GM21576 (cell line): ENCODE data around the gene TAC3.
"Not testable (repeated sequence)": the region's sequence is repeated elsewhere in the genome, so short reads cannot be mapped to it uniquely, and the experiment has no call there.

Experiments used
- ATAC-seq: cut with Tn5 transposase; IDR thresholded peaks from one replicate; pipeline ENCODE4 v1.9.1; 2021; ENCODE audit warnings: mild to moderate bottlenecking, moderate library complexity; ENCODE audit not compliant: unreplicated experiment

TAC3 gene

GRCh38 chr12:56987011-56987410, 29.3 kb downstream of the TAC3 start:
- ATAC-seq, result no peak

- not testable (repeated sequence) for ATAC-seq
Measured at GRCh38 chr12:56985714-56986113, 30.6 kb downstream of the TAC3 start.

- no peak for ATAC-seq
Measured at GRCh38 chr12:56983386-56983785, 32.9 kb downstream of the TAC3 start.

DNA sequence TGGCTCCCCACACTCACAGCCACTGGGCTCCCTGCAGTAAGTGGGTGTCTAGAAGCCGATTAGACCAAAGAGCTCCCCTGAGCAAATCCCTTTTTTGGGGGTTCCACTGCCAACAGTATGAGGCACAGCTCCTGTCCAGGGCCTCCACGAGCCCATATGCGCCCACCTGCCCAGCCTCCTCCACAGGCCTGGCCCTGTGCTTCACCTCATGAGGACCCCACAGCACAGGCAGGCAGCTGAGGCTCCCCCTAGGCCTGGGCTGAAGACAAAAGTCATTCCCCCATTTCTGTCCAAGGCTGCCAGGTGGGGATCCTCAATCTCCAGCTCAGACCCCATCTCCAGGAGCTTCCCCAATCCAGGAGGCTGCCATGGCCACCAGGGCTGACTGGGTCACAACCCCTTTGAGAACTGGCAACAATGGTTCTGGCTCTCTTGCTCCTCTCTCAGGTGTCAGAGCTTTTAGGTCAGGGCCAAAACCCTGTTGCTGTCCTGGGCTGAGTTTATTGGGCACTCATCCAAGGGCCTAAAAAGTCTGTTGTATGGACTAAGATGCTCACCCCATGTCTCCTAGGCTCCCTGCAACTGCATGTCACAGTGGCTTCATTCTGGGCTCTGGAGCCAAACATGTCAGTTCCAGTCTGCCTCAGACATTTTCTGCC, 33.6 kb downstream of the TAC3 start:
- not testable (repeated sequence) for ATAC-seq

- no peak for ATAC-seq
Measured at GRCh38 chr12:56980941-56981530, 35.3 kb downstream of the TAC3 start.

GRCh38 chr12:56980268-56980667, 36.1 kb downstream of the TAC3 start:
- no peak for ATAC-seq

DNA sequence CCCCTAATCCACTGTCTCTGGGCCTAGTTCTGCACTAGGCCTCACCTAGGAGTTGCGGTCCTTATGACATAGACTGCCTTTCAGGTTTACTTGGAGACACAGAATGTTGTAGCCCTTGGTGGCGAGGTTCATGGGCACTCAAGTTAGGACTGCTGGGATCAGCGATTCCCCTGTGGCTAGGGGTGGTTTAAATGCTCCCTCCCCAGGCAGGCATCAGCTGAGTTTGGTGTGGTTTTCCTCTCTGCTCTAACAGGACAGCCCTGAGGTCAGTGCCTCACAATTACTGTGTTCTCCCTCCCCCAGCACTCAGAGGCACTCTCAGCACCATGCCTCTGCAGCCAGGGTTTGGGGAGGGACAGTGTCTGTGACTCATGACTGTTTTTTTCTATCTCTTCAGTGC, 36.7 kb downstream of the TAC3 start:
- no peak for ATAC-seq

DNA sequence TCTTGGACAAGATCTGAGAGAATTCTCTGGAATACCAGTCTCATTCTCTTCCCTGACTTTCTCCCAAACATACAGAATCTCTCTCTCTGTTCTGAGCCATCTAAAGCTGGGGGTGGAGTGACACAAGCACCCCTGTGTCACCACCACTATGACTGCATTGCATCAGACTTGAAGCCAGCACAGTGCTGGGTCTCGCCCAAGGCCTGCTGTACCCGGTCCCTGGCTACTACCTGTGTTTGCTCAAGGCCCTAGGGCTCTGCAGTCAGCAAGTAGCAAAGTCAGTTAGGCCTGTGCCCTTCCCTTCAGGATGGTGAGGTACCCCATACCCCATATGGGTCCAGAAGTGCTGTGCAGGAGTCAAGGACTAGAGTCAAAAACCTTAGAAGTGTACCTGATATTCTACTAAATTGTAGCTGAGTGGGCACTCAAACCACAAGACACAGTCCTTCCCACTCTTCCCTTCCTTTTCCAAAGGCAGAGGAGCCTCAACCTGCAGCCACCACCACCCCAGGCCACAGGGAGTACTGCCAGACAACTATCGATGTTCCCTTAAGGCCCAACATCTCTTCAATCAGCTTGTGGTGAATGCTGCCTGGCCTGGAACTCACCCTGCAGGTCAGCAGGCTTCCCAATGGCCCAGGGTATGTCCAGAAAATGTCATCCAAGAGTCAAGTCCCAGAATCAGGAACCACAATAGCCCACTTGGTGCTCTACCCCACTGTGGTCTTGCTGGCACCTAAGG, 37.8 kb downstream of the TAC3 start:
- no peak for ATAC-seq

DNA sequence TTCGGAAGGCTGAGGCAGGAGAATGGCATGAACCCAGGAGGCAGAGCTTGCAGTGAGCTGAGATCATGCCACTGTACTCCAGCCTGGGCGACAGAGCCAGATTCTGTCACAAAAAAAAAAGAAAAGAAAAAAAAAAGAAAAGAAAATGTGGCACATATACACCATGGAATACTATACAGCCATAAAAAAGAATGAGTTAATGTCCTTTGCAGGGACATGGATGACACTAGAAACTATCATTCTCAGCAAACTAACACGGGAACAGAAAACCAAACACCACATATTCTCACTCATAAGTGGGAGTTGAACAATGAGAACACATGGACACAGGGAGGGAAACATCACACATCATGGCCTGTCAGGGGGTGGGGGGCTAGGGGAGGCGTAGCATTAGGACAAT, 39.0 kb downstream of the TAC3 start:
- not testable (repeated sequence) for ATAC-seq

- ATAC-seq, result not testable (repeated sequence)
Measured at GRCh38 chr12:56974224-56974623, 42.1 kb downstream of the TAC3 start.

GRCh38 chr12:56968910-56969309, 47.4 kb downstream of the TAC3 start:
- ATAC-seq, result not testable (repeated sequence)

- ATAC-seq, result not testable (repeated sequence)
Measured at GRCh38 chr12:56965997-56966642, 50.2 kb downstream of the TAC3 start.

DNA sequence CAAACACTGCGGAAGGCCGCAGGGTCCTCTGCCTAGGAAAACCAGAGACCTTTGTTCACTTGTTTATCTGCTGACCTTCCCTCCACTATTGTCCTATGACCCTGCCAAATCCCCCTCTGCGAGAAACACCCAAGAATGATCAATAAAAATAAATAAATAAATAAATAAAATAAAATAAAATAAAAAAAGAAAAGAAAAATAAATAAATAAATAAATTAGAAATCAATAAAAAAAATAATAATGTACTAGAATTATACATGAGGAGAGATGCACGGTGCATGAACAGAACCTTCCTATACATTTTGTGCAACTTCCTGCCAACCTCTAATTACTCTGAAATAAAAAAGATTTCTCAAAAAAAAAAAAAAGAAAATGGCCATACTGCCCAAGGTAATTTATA, 51.2 kb downstream of the TAC3 start:
- ATAC-seq, result not testable (repeated sequence)

DNA sequence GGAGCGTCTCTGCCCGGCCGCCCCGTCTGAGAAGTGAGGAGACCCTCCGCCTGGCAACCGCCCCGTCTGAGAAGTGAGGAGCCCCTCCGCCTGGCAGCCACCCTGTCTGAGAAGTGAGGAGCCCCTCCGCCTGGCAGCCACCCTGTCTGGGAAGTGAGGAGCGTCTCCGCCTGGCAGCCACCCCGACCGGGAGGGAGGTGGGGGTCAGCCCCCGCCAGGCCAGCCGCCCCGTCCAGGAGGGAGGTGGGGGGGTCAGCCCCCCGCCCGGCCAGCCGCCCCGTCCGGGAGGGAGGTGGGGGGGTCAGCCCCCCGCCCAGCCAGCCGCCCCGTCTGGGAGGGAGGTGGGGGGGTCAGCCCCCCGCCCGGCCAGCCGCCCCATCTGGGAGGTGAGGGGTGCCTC, 52.8 kb downstream of the TAC3 start:
- not testable (repeated sequence) for ATAC-seq

- ATAC-seq, result not testable (repeated sequence)
Measured at GRCh38 chr12:56962247-56962646, 54.1 kb downstream of the TAC3 start.
